H9 (cell line): Measurements from ENCODE around the gene PXYLP1. TPM values are rescaled to one million over a fixed set of nuclear protein-coding genes. Genes with fewer than 3 reads are reported as not detected.

Source experiments
- DNase-seq: peaks from one replicate; pipeline ENCODE4 v3.0.0-alpha.2; 2017
- H2AFZ ChIP-seq: one replicate; pipeline ENCODE4 v1.6.1; 2013; ENCODE audit warnings: mild to moderate bottlenecking, low read length, control low read depth, moderate library complexity
- H2AK5ac ChIP-seq: 2 replicates; pipeline ENCODE4 v1.6.1; 2013; ENCODE audit warnings: low read length, control low read depth, mixed read lengths; ENCODE audit not compliant: insufficient read length
- H2BK120ac ChIP-seq: one replicate; pipeline ENCODE4 v1.6.1; 2013; ENCODE audit warnings: low read depth, mild to moderate bottlenecking, low read length, control low read depth, inconsistent platforms; ENCODE audit not compliant: poor library complexity, severe bottlenecking
- H2BK12ac ChIP-seq: 2 replicates; pipeline ENCODE4 v1.6.1; 2013; ENCODE audit warnings: low read length, control low read depth, mixed read lengths, low read depth; ENCODE audit not compliant: insufficient read length
- H2BK15ac ChIP-seq: 2 replicates; pipeline ENCODE4 v1.6.1; 2013; ENCODE audit warnings: low read depth, low read length, control low read depth
- H2BK20ac ChIP-seq: one replicate; pipeline ENCODE4 v1.6.1; 2013; ENCODE audit warnings: low read depth, mild to moderate bottlenecking, low read length, control low read depth, inconsistent platforms; ENCODE audit not compliant: poor library complexity, severe bottlenecking
- H2BK5ac ChIP-seq: 2 replicates; pipeline ENCODE4 v1.6.1; 2013; ENCODE audit warnings: low read length, control low read depth, mixed read lengths; ENCODE audit not compliant: insufficient read length
- H3K14ac ChIP-seq: 2 replicates; pipeline ENCODE4 v1.6.1; 2013; ENCODE audit warnings: low read length, control low read depth; ENCODE audit not compliant: insufficient read depth
- H3K18ac ChIP-seq: 2 replicates; pipeline ENCODE4 v1.6.1; 2013; ENCODE audit warnings: low read depth, mild to moderate bottlenecking, mixed read lengths, low read length, control low read depth; ENCODE audit not compliant: insufficient read length
- H3K23ac ChIP-seq: 2 replicates; pipeline ENCODE4 v1.6.1; 2013; ENCODE audit warnings: low read length, control low read depth, mixed read lengths, low read depth; ENCODE audit not compliant: insufficient read length
- H3K23me2 ChIP-seq: 2 replicates; pipeline ENCODE4 v1.6.1; 2013; ENCODE audit warnings: low read depth, mild to moderate bottlenecking, mixed read lengths, low read length, control low read depth; ENCODE audit not compliant: insufficient read length, poor library complexity, severe bottlenecking
- H3K27ac ChIP-seq: 2 replicates; pipeline ENCODE4 v1.5.1; 2013; ENCODE audit warnings: low read length, control low read depth, mixed read lengths, low read depth; ENCODE audit not compliant: insufficient read length
- H3K27me3 ChIP-seq: 2 replicates; pipeline ENCODE4 v1.6.1; 2013; ENCODE audit warnings: low read length, control low read depth, inconsistent platforms; ENCODE audit not compliant: insufficient read depth
- H3K4ac ChIP-seq: 2 replicates; pipeline ENCODE4 v1.6.1; 2013; ENCODE audit warnings: low read depth, mild to moderate bottlenecking, control low read depth, inconsistent platforms, low read length, moderate library complexity
- H3K4me1 ChIP-seq: 2 replicates; pipeline ENCODE4 v1.6.1; 2013; ENCODE audit warnings: low read length, control low read depth, inconsistent platforms; ENCODE audit not compliant: insufficient read depth
- H3K4me2 ChIP-seq: 2 replicates; pipeline ENCODE4 v1.6.1; 2013; ENCODE audit warnings: low read length, control low read depth, mixed read lengths; ENCODE audit not compliant: insufficient read length, insufficient read depth
- H3K56ac ChIP-seq: 2 replicates; pipeline ENCODE4 v1.6.1; 2013; ENCODE audit warnings: low read depth, mild to moderate bottlenecking, mixed read lengths, low read length, control low read depth; ENCODE audit not compliant: insufficient read length
- H3K79me1 ChIP-seq: 2 replicates; pipeline ENCODE4 v1.6.1; 2013; ENCODE audit warnings: low read depth, mild to moderate bottlenecking, moderate library complexity, low read length, control low read depth, inconsistent platforms; ENCODE audit not compliant: insufficient read depth, poor library complexity, severe bottlenecking
- H3K79me2 ChIP-seq: 2 replicates; pipeline ENCODE4 v1.6.1; 2013; ENCODE audit warnings: low read length, control low read depth, inconsistent platforms; ENCODE audit not compliant: insufficient read depth
- H3K9ac ChIP-seq: 2 replicates; pipeline ENCODE4 v1.6.1; 2013; ENCODE audit warnings: low read length, control low read depth, mixed read lengths; ENCODE audit not compliant: insufficient read length; ENCODE audit errors: extremely low read depth
- H3K9me3 ChIP-seq: one replicate; pipeline ENCODE4 v1.6.1; 2013; ENCODE audit warnings: low read depth, low read length, inconsistent platforms; ENCODE audit not compliant: control insufficient read depth
- H3T11ph ChIP-seq: one replicate; pipeline ENCODE4 v1.6.1; 2013; ENCODE audit warnings: mild to moderate bottlenecking, low read length, control low read depth, inconsistent platforms
- H4K20me1 ChIP-seq: one replicate; pipeline ENCODE4 v1.6.1; 2013; ENCODE audit not compliant: control insufficient read depth, insufficient read length, insufficient read depth
- H4K5ac ChIP-seq: 2 replicates; pipeline ENCODE4 v1.6.1; 2013; ENCODE audit warnings: low read depth, mild to moderate bottlenecking, mixed read lengths, low read length, control low read depth; ENCODE audit not compliant: insufficient read length
- H4K8ac ChIP-seq: replicated peaks from 2 replicates; pipeline ENCODE4 v1.6.1; 2013; ENCODE audit warnings: low read length, control low read depth, mixed read lengths, low read depth; ENCODE audit not compliant: insufficient read length
- H4K91ac ChIP-seq: 2 replicates; pipeline ENCODE4 v1.6.1; 2013; ENCODE audit warnings: low read depth, mild to moderate bottlenecking, moderate library complexity, mixed read lengths, low read length, control low read depth; ENCODE audit not compliant: insufficient read length
- H3K27ac Mint-ChIP-seq, 3 experiments: 2 replicates in 2 of 3; 3 replicates in 1 of 3; pipeline ENCODE4 v1.8.0; 2020 to 2021; ENCODE audit warnings: mixed read lengths in 3 of 3, mild to moderate bottlenecking in 1 of 3, moderate library complexity in 1 of 3
- H3K27me3 Mint-ChIP-seq: 2 replicates; pipeline ENCODE4 v1.8.0; 2021; ENCODE audit warnings: low read depth, mild to moderate bottlenecking, moderate library complexity, mixed read lengths
- H3K36me3 Mint-ChIP-seq, 3 experiments: 2 replicates in 2 of 3; 3 replicates in 1 of 3; pipeline ENCODE4 v1.8.0; 2020 to 2021; ENCODE audit warnings: low read depth in 3 of 3, mixed read lengths in 3 of 3; ENCODE audit not compliant: insufficient read depth in 1 of 3
- H3K4me1 Mint-ChIP-seq, 2 experiments: 2 replicates each; pipeline ENCODE4 v1.8.0; 2020; ENCODE audit warnings: mixed read lengths in 2 of 2
- H3K4me3 Mint-ChIP-seq, 2 experiments: 2 replicates in 1 of 2; 3 replicates in 1 of 2; pipeline ENCODE4 v1.8.0; 2020 to 2021; ENCODE audit warnings: mild to moderate bottlenecking in 2 of 2, mixed read lengths in 2 of 2, moderate library complexity in 1 of 2
- H3K9me3 Mint-ChIP-seq, 2 experiments: 2 replicates in 1 of 2; 3 replicates in 1 of 2; pipeline ENCODE4 v1.8.0; 2020; ENCODE audit warnings: mild to moderate bottlenecking in 2 of 2, mixed read lengths in 2 of 2, moderate library complexity in 1 of 2
- CTCF ChIP-seq: fragments of 200-600 bp; sonication (generic); conservative IDR thresholded peaks from 3 replicates; pipeline ENCODE4 v1.8.0; 2021; ENCODE audit warnings: antibody characterized with exemption, mild to moderate bottlenecking
- WGBS: extraction: QIAGEN DNeasy Blood & Tissue Kit; methylation state at CpG from one replicate; pipeline ENCODE4 v1.1.7; 2013; ENCODE audit warnings: missing lambda C conversion rate, low lambda C conversion rate, mixed read lengths; ENCODE audit not compliant: insufficient read length; ENCODE audit errors: extremely low coverage; 5-methylcytosine and 5-hydroxymethylcytosine counted together
- total RNA-seq: library from RNA; stranded (reverse); gene quantifications from 2 replicates; pipeline ENCODE4 v1.2.1, GENCODE V29; 2021

Gene PXYLP1
- total RNA-seq, 1 experiment from 2014 or later = 17.9 TPM

- Histone ChIP-seq H2AK5ac (no peak overlapping the region), H2BK20ac (no peak overlapping the region), H2BK120ac (no peak overlapping the region), H3K18ac (no peak overlapping the region), H4K5ac (no peak overlapping the region), H2BK12ac (no peak overlapping the region), H3K9me3 (no peaks in the 10 kb centered on the region), H3T11ph (no peak overlapping the region), H3K23ac (no peak overlapping the region), H4K20me1 (no peaks in the 10 kb centered on the region), H2AFZ (no peak overlapping the region), H3K23me2 (no peaks in the 10 kb centered on the region), H2BK5ac (no peak overlapping the region), H3K79me2 (no peaks in the 10 kb centered on the region), H3K79me1 (no peaks in the 10 kb centered on the region), H3K56ac (no peak overlapping the region), H4K91ac (no peak overlapping the region), H3K14ac (no peak overlapping the region), H3K27ac (no peak overlapping the region), H2BK15ac (no peak overlapping the region), H3K27me3 (no peaks in the 10 kb centered on the region), H3K9ac (no peak overlapping the region), H3K4ac (no peak overlapping the region), H3K4me2 (no peak overlapping the region), H3K4me1 (no peaks in the 10 kb centered on the region; the same call in 1 of the 2 replicates), H4K8ac (no peak overlapping the region)
- H3K27ac Mint-ChIP-seq = peak overlapping the region in 2 of 3 experiments; percentile 6 to 32; a peak in 2 of 7 replicates
- no peak for TF ChIP-seq CTCF
- DNase-seq = no peak
- H3K4me3 Mint-ChIP-seq = peak overlapping the region in 1 of 2 experiments; percentile 17; a peak in 2 of 5 replicates
- H3K9me3 Mint-ChIP-seq = no peaks in the 10 kb centered on the region
- H3K36me3 Mint-ChIP-seq = no peaks in the 10 kb centered on the region
- H3K4me1 Mint-ChIP-seq = peaks cover 8% of the 10 kb centered on the region in 2 experiments
- H3K27me3 Mint-ChIP-seq = no peaks in the 10 kb centered on the region; the same call in 1 of the 2 replicates
- no CpG with 5 or more reads among the region's 3 CpGs for WGBS
These were observed 102.4 kb downstream of the PXYLP1 start for GRCh38 chr3:141333836-141334626.
